ENCODE results near the gene DOCK7. TPM values are rescaled to one million over a fixed set of nuclear protein-coding genes. Genes with fewer than 3 reads are reported as not detected.

Gene DOCK7
- total and polyA plus RNA-seq, 7 donors, result 3.1 to 12.9 (median 7.0) TPM

GRCh38 chr1:62448221-62448933 lies 239.8 kb downstream of the DOCK7 start:
- no peak for ATAC-seq
- H3K27ac ChIP-seq, result no peak overlapping the region
- 92 to 95% (median 94%) methylated on average over 3 of the region's 3 CpGs for WGBS, 3 donors
- peaks cover 6 to 95% of the 10 kb centered on the region in 2 donors for H3K36me3 ChIP-seq (ENCODE audit: insufficient read depth in 1 of 2, low read depth in 1 of 2)
- no peak for TF ChIP-seq CTCF (IDR thresholded peaks at IDR 0.05)
- H3K27me3 ChIP-seq (ENCODE audit: insufficient read depth in 3 of 3, low read length in 2 of 3), result no peaks in the 10 kb centered on the region
- intact Hi-C loops (cut with DNase I), result no loop called here
- H3K4me1 ChIP-seq, result no peaks in the 10 kb centered on the region
- no peak overlapping the region for H3K4me3 ChIP-seq
- H3K9me3 ChIP-seq, result no peaks in the 10 kb centered on the region
- DNase-seq, result no peak

- TF ChIP-seq CTCF (IDR thresholded peaks at IDR 0.05), result no peak
- Histone ChIP-seq H3K9me3 (no peaks in the 10 kb centered on the region), H3K36me3 (ENCODE audit: insufficient read depth in 1 of 2, low read depth in 1 of 2) (peaks cover 2 to 95% of the 10 kb centered on the region in 2 donors), H3K27me3 (ENCODE audit: insufficient read depth in 3 of 3, low read length in 2 of 3) (no peaks in the 10 kb centered on the region), H3K4me1 (peaks cover 14% of the 10 kb centered on the region), H3K4me3 (no peak overlapping the region), H3K27ac (no peak overlapping the region)
- intact Hi-C loops (cut with DNase I), result no loop called here
- ATAC-seq (no peak), DNase-seq (no peak)
- WGBS, 3 donors, result 89 to 97% (median 90%) methylated on average over 1 of the region's 1 CpG
These were observed 243.5 kb downstream of the DOCK7 start for GRCh38 chr1:62444701-62445100.

- DNase-seq (no peak), ATAC-seq (no peak)
- intact Hi-C loops (cut with DNase I), result loop anchor here in 1 of 2 donors (10.0 kb wide), 1 partner anchor 525 kb away; no protein-coding TSS in a partner anchor
- H3K27ac ChIP-seq, result no peak overlapping the region
- no peaks in the 10 kb centered on the region for H3K27me3 ChIP-seq (ENCODE audit: insufficient read depth in 3 of 3, low read length in 2 of 3)
- H3K36me3 ChIP-seq (ENCODE audit: insufficient read depth in 1 of 2, low read depth in 1 of 2), result peaks cover 0 to 46% of the 10 kb centered on the region in 2 donors
- TF ChIP-seq CTCF (IDR thresholded peaks at IDR 0.05), result no peak
- no peak overlapping the region for H3K4me3 ChIP-seq
- no peaks in the 10 kb centered on the region for H3K9me3 ChIP-seq
- peaks cover 33% of the 10 kb centered on the region for H3K4me1 ChIP-seq
- 72 to 83% (median 76%) methylated on average over 4 of the region's 4 CpGs for WGBS, 3 donors
These were observed 248.4 kb downstream of the DOCK7 start for GRCh38 chr1:62439652-62440371.

- intact Hi-C loops (cut with DNase I), result loop anchor here in 1 of 2 donors (10.0 kb wide), 1 partner anchor 523 kb away; no protein-coding TSS in a partner anchor
- no peaks in the 10 kb centered on the region for H3K9me3 ChIP-seq
- H3K27me3 ChIP-seq (ENCODE audit: insufficient read depth in 3 of 3, low read length in 2 of 3), result no peaks in the 10 kb centered on the region
- DNase-seq (no peak), ATAC-seq (no peak)
- peak overlapping the region; percentile 98 for H3K27ac ChIP-seq
- WGBS, 3 donors, result 4 to 9% (median 6%) methylated on average over 7 of the region's 7 CpGs
- peaks cover 33% of the 10 kb centered on the region for H3K4me1 ChIP-seq
- peaks cover 0 to 31% of the 10 kb centered on the region in 2 donors for H3K36me3 ChIP-seq (ENCODE audit: insufficient read depth in 1 of 2, low read depth in 1 of 2)
- H3K4me3 ChIP-seq, result peak overlapping the region; percentile 84
- no peak for TF ChIP-seq CTCF (IDR thresholded peaks at IDR 0.05)
These were observed 250.0 kb downstream of the DOCK7 start for GRCh38 chr1:62438163-62438562.
